Memory B cell (primary cell): Measurements from ENCODE around the gene RIT2.

Experiments used
- ATAC-seq: fragments of 150-1000 bp; cut with Tn5 transposase; 2 replicates; pipeline ENCODE4 v1.10.0; 2021; ENCODE audit warnings: low read depth, mild to moderate bottlenecking, moderate library complexity
- DNase-seq, 2 donors: peaks; one replicate each; pipeline ENCODE4 v3.0.0; 2022; ENCODE audit warnings: low spot score in 2 of 2
- H3K27ac Mint-ChIP-seq: one replicate; pipeline ENCODE4 v1.8.0; 2022; ENCODE audit warnings: mild to moderate bottlenecking, moderate library complexity, mixed read lengths
- H3K27me3 Mint-ChIP-seq: one replicate; pipeline ENCODE4 v1.8.0; 2022; ENCODE audit warnings: mixed read lengths
- H3K36me3 Mint-ChIP-seq: one replicate; pipeline ENCODE4 v1.8.0; 2022; ENCODE audit warnings: mild to moderate bottlenecking, mixed read lengths
- H3K4me1 Mint-ChIP-seq: one replicate; pipeline ENCODE4 v1.8.0; 2022; ENCODE audit warnings: mixed read lengths
- H3K4me3 Mint-ChIP-seq: one replicate; pipeline ENCODE4 v1.8.0; 2022; ENCODE audit warnings: mild to moderate bottlenecking, moderate library complexity, mixed read lengths
- H3K9me3 Mint-ChIP-seq: one replicate; pipeline ENCODE4 v1.8.0; 2022; ENCODE audit warnings: mixed read lengths

Gene RIT2

DNA sequence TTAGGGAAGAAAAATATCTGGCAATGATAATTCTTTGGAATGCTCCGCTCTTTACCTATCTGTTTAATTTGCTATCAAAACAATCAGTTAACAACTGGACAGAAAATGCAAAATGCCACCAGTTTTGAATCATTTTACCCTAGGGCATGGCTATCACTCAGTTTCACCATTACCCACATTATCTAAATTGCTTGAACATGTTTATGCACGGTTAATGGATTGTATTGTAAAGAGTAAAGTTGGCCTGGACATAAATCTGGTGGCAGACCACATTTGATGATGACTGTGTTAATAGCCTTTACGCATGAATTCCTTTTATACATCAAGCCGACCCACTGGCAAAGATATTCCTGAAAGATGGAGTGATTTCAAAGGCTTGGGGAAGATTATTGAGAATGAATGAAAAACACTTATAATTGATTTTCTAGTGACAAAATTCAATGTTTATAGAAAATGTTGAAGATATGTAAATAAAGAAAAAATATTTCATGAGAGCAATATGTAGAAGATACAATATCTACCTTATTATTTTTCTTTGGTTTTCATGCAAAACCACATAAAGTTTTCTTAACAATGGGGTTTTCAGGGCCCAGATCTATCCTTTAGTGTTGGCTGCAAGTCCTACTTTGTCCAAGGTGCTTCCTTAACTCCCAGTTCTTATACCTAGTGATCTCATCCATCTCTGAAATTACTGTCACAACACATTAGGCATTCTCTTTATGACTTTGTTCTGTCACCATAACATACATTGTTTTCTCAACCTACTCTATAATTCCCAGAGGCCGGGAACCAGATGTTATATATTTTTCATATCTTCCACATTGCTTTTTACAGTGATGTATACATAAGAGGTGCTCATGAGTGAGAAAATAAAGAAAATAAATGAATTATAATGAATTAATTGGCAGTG, 265.1 kb downstream of the RIT2 start:
- H3K27me3 Mint-ChIP-seq = no peaks in the 10 kb centered on the region
- H3K9me3 Mint-ChIP-seq = no peaks in the 10 kb centered on the region
- ATAC-seq (no peak), DNase-seq (no peak)
- no peak overlapping the region for H3K27ac Mint-ChIP-seq
- no peaks in the 10 kb centered on the region for H3K4me1 Mint-ChIP-seq
- no peaks in the 10 kb centered on the region for H3K36me3 Mint-ChIP-seq
- H3K4me3 Mint-ChIP-seq = no peak overlapping the region

DNA sequence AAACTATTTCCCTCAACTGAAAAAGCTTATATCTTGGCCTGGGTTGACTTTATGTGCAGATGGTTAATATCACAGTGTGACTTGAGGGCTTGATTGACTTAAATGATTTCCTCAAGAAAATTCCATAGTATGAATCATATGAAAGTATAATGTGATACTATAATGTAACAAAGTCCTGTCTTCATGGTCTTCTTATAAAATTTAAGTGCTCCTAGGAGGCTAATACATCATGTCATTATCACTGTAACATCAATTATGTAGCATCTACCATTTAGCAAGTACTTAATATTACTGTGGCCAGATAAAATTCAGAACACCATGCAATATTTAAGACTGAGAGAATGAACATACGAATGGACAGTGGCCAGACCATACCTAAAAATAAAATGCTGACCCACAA, 276.1 kb downstream of the RIT2 start:
- ATAC-seq = no peak
- no peak overlapping the region for H3K4me3 Mint-ChIP-seq
- H3K9me3 Mint-ChIP-seq = peaks cover 1% of the 10 kb centered on the region
- DNase-seq = no peak
- H3K27ac Mint-ChIP-seq = no peak overlapping the region
- H3K36me3 Mint-ChIP-seq = no peaks in the 10 kb centered on the region
- no peaks in the 10 kb centered on the region for H3K27me3 Mint-ChIP-seq
- no peaks in the 10 kb centered on the region for H3K4me1 Mint-ChIP-seq

DNA sequence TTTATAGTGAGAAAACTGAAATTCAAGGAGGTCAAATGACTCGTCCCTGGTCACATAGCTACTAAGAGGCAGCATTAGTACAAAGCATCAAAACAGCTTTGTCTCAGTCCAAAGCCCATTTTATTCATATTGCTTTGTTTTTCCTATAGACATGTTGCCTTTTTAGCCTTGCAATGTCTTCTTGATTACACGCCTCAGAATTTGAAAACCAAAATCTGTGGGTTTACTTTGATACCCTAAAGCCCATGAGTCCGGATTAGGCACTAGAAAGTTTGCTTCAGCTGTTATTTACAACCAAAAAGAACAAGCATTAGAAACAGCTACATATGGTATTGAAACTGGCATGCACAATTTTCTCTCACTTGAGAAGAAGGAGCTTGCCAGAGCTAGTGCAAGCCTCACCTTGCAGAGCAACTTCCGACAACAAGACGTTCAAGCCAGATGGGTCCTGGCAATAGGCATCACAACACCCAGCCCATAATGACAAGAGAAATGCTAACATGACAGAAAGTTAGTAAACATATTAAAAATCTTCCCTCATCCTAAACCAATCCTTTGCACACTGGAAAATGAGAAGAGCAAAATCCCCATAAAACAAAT, 276.8 kb downstream of the RIT2 start:
- H3K4me1 Mint-ChIP-seq = no peaks in the 10 kb centered on the region
- H3K27ac Mint-ChIP-seq = no peak overlapping the region
- no peaks in the 10 kb centered on the region for H3K9me3 Mint-ChIP-seq
- H3K36me3 Mint-ChIP-seq = no peaks in the 10 kb centered on the region
- no peaks in the 10 kb centered on the region for H3K27me3 Mint-ChIP-seq
- ATAC-seq = no peak
- no peak overlapping the region for H3K4me3 Mint-ChIP-seq
- no peak for DNase-seq

DNA sequence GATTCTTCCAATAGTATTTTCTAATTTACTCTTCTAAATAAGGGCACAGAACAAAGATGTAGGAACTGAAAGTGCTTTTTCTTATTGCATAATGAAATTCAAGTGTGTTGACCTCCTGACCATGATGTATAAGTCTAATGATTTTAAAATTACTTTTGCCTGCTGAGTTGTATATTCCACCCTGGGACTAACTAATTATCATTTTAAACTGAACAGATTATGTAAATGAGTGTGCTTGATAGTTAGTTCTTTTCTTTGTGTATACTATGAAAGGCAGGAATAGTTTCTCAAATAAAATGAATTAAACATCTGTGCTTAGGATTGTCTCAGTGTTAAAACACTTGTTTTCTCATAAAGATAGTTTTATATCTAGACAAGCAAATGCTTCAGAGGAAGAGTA, 284.5 kb downstream of the RIT2 start:
- Mint-ChIP-seq H3K4me1 (no peaks in the 10 kb centered on the region), H3K27ac (no peak overlapping the region), H3K4me3 (no peak overlapping the region), H3K36me3 (no peaks in the 10 kb centered on the region), H3K9me3 (peaks cover 1% of the 10 kb centered on the region), H3K27me3 (no peaks in the 10 kb centered on the region)
- no peak for ATAC-seq
- no peak for DNase-seq

DNA sequence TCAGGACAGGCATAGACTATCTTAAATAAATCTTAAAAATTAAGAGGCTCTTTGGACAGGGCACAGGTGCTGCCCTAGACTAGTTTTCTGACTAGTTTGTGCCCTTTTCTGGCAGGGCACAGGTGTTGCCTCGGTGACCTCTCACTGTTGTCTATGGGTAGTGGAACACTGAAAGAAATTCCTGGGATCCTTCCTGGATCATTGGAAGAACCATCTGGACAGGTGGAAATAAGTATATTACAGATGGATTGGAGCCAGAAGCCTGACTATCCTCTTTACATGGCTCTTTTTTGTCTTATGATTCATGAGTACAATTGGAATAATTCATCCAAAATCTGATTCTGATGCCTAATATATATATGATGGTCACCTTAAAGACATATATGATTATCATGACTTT, 286.6 kb downstream of the RIT2 start:
- no peak for DNase-seq
- Mint-ChIP-seq H3K4me3 (no peak overlapping the region), H3K9me3 (peaks cover 1% of the 10 kb centered on the region), H3K27me3 (no peaks in the 10 kb centered on the region), H3K27ac (no peak overlapping the region), H3K4me1 (no peaks in the 10 kb centered on the region), H3K36me3 (no peaks in the 10 kb centered on the region)
- no peak for ATAC-seq

DNA sequence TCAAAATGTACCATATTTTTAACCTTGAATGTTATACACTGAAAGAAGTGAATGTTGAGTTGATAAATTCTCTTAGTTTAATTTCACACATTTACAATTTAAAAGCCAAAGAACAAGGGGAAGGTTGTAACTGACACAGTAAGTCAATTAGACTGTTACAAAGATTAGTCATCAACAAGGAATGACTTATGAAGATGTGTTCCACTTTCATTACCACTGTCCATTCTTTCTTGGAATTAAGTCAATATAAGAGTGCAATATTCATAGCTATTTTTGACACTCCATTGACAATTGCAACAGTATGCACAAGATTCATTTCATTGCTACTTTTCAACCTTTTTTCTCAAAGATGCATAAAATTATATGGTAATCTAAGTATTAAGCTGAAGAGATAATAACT, 291.3 kb downstream of the RIT2 start:
- DNase-seq = no peak
- Mint-ChIP-seq H3K36me3 (no peaks in the 10 kb centered on the region), H3K27me3 (no peaks in the 10 kb centered on the region), H3K4me3 (no peak overlapping the region), H3K27ac (no peak overlapping the region), H3K9me3 (peaks cover 1% of the 10 kb centered on the region), H3K4me1 (no peaks in the 10 kb centered on the region)
- ATAC-seq = no peak

DNA sequence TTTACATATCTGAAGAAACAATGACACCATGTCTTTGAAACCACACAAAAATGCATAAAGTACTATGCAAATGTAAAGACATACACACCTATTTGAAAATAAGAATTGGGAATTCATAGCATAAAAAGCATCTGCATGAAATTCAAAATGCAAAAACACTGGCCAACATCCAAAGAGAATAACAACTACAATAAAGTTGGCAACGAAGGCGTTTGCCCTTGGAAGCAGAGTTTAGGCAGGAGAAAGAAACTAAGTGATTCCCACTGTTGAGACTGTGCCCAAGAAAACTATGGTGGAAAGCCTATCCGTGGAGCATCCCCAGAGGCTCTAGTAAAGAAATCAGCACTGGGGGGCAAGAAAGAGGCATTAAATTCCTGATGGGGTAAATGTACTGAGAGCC, 292.8 kb downstream of the RIT2 start:
- no peaks in the 10 kb centered on the region for H3K36me3 Mint-ChIP-seq
- H3K9me3 Mint-ChIP-seq = peaks cover 1% of the 10 kb centered on the region
- DNase-seq (no peak), ATAC-seq (no peak)
- H3K27me3 Mint-ChIP-seq = no peaks in the 10 kb centered on the region
- no peak overlapping the region for H3K4me3 Mint-ChIP-seq
- H3K4me1 Mint-ChIP-seq = no peaks in the 10 kb centered on the region
- no peak overlapping the region for H3K27ac Mint-ChIP-seq

DNA sequence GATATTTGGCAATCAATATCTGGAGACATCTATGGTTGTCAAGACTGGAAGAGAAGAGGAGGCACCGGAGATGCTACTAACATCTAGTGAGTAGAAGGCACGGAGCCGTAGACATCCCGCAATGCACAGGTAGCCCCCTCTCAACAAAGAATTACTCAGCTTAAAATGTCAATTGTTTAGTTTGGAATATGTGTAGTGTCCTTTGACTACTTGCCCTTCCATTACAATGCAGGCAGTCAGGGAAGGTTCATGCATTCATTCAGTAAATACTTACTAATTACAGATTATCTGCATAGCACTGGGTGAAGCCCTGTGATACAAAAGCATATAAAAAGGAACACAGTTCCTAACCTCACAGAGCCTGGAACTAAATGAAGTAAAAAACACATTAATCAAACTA, 294.0 kb downstream of the RIT2 start:
- Mint-ChIP-seq H3K27me3 (no peaks in the 10 kb centered on the region), H3K27ac (no peak overlapping the region), H3K4me3 (no peak overlapping the region), H3K9me3 (peaks cover 1% of the 10 kb centered on the region), H3K36me3 (no peaks in the 10 kb centered on the region), H3K4me1 (no peaks in the 10 kb centered on the region)
- DNase-seq = no peak
- no peak for ATAC-seq

DNA sequence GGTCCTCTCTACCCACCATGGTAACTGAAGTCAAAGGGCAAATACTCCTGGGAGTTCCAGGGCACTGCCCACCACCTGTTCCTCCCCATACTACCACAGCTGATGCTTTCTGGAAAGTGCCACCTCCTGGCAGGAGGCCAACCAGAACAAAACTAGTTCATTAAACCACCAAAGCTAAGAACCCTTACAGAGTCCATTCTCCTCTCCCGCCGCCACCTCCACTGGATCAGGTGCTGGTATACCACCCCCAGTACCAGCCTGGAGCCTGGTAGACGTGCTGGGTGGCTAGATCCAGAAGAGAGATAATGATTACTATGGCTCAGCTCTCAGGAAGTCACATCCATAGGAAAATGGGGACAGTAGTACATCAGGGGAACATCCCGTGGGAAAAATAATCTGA, 300.9 kb downstream of the RIT2 start:
- Mint-ChIP-seq H3K27ac (no peak overlapping the region), H3K4me1 (no peaks in the 10 kb centered on the region), H3K27me3 (no peaks in the 10 kb centered on the region), H3K9me3 (no peaks in the 10 kb centered on the region), H3K4me3 (no peak overlapping the region), H3K36me3 (no peaks in the 10 kb centered on the region)
- DNase-seq = no peak
- no peak for ATAC-seq

DNA sequence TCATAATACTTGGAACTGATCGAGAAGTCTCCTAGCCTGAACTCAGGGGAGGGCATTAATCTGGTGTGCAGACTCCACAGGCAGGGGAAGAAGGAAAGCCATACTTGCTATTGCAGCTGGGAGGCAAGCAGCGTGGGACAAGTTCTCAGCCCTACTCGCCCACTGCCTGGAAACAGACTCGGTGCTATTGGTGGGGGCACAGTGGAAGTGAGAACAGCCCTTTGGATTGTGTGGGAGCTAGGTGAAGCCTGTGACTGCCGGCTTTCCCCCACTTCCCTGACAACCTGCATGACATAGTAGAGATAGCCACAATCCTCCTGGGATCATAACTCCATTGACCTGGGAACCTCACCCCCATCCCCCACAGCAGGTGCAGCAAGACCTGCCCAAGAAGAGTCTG, 301.3 kb downstream of the RIT2 start:
- Mint-ChIP-seq H3K27ac (no peak overlapping the region), H3K4me1 (no peaks in the 10 kb centered on the region), H3K36me3 (no peaks in the 10 kb centered on the region), H3K4me3 (no peak overlapping the region), H3K27me3 (no peaks in the 10 kb centered on the region), H3K9me3 (no peaks in the 10 kb centered on the region)
- DNase-seq = no peak
- ATAC-seq = no peak

DNA sequence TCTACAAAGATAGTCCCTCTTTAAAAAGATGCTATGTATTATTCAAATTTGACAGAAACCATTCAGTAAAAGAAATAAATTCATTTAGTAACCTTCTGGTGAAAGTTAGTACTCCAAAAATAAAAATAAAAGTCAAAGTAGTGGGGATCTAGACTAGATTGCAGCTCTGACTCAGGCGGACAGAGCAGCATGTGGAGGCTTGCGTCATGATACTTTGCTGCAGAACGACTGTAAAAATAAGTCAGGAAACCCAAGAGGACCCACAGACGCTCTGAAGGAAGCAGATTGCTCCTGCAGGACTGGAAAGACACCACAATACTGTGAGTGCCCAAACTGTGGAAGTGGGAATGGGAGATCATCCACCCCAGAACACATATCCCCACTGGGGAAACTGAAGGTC, 301.9 kb downstream of the RIT2 start:
- Mint-ChIP-seq H3K27me3 (no peaks in the 10 kb centered on the region), H3K36me3 (no peaks in the 10 kb centered on the region), H3K4me3 (no peak overlapping the region), H3K9me3 (no peaks in the 10 kb centered on the region), H3K4me1 (no peaks in the 10 kb centered on the region), H3K27ac (no peak overlapping the region)
- DNase-seq (no peak), ATAC-seq (no peak)

DNA sequence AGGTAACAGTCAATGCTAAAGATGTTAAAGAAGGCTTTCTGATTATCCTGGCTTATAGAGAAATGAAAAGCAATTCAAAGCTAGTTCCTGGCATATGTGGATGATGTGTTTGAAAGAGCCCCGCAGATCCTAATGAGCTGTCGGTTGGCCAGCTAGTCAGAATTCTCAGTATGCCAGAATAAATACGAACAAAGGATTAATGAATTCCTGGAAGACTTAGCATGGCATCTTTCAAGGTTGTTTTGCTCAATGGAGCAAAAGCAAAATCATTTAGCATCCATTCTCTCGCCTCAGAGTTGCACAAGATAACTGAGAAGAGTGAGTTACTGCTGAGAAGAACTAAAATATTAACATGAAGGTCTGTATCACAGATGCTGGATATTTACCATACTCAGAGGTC, 307.6 kb downstream of the RIT2 start:
- Mint-ChIP-seq H3K27ac (no peak overlapping the region), H3K36me3 (no peaks in the 10 kb centered on the region), H3K4me3 (no peak overlapping the region), H3K27me3 (no peaks in the 10 kb centered on the region), H3K4me1 (no peaks in the 10 kb centered on the region), H3K9me3 (no peaks in the 10 kb centered on the region)
- DNase-seq (no peak), ATAC-seq (no peak)

DNA sequence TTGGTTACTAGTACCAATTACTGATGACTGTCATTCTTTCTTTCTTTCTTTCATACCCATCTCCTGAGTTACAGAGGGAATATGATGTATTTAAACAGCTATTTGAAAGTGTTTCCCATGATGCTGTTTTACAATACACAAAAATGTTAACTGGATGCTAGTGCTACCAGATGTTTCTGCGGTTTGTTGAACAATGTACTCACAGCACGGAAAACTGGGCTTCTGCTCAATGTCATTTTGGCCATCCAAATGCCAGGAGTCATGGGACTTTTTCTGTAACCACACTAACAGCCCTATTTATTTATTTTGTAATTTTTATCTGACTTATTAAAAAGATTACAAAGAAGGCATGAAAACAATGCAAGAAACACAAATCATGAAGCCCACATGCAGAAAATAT, 313.8 kb downstream of the RIT2 start:
- no peak for ATAC-seq
- H3K36me3 Mint-ChIP-seq = no peaks in the 10 kb centered on the region
- no peak overlapping the region for H3K4me3 Mint-ChIP-seq
- H3K4me1 Mint-ChIP-seq = no peaks in the 10 kb centered on the region
- no peaks in the 10 kb centered on the region for H3K9me3 Mint-ChIP-seq
- no peak for DNase-seq
- no peak overlapping the region for H3K27ac Mint-ChIP-seq
- H3K27me3 Mint-ChIP-seq = no peaks in the 10 kb centered on the region

DNA sequence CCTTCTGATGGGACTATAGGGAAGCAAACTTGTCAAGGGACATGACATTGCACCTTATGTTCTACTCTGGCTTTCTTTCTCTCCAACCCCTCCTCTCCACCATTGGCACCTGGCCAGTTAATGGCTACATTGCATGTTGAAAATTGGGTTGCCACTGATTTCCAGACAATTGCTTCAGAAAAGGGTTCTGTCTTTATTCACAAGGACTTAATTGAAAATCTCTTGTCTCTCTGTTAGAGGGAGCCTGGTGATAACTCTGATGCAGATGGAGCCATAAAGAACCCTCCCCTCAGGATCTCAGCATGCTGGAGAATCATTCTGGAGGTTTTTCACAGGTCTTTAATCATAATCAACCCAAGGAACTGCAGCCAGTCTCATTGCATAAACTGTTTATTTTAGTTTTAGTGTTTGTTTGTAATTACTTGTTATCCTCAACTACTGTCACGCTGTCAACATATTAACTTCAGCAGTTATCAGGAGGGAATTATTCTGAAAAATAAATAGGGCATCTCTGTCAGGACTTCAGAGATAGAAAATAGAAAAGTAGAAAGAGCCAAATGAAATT, 316.8 kb downstream of the RIT2 start:
- H3K9me3 Mint-ChIP-seq = no peaks in the 10 kb centered on the region
- DNase-seq (no peak), ATAC-seq (no peak)
- H3K4me1 Mint-ChIP-seq = no peaks in the 10 kb centered on the region
- no peak overlapping the region for H3K27ac Mint-ChIP-seq
- H3K4me3 Mint-ChIP-seq = no peak overlapping the region
- H3K27me3 Mint-ChIP-seq = no peaks in the 10 kb centered on the region
- H3K36me3 Mint-ChIP-seq = no peaks in the 10 kb centered on the region
